ENCODE measurements around the gene ARID2.

DNA sequence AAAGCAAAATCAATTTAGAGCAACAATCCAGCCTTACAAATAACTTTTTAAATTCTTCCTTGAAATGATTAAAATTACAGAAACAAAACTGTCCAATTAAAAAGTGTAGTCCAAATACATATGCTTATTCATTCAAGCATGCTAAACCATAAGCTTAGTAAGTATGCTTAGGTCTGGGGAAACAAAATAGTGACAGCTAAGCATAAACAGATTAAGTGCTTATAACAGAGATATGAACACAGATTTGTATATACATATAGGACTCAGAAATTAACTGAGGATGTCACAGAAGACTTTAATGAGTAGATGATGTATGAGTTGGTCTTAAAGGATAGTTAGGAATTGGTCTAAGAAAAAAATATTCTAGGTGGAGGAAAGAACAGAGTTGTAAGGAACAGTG, 219.0 kb downstream of the ARID2 start:
- TF ChIP-seq CTCF (IDR thresholded peaks at IDR 0.05; ENCODE audit: insufficient read depth, low read length, poor library complexity, severe bottlenecking) (no peak), EZH2phosphoT487 (conservative IDR thresholded peaks at IDR 0.05; ENCODE audit: low read length) (no peak)

Data from SU-DHL-6 (cell line).